IMR-90 (cell line): Measurements from ENCODE around the gene AXL. TPM values are rescaled to one million over a fixed set of nuclear protein-coding genes. Genes with fewer than 3 reads are reported as not detected.
A peak's percentile ranks its signal among the peaks of the same experiment; 100 is the strongest.

Experiments
- ATAC-seq: fragments of 200-7000 bp; cut with Tn5 transposase; 2 replicates; pipeline ENCODE4 v1.9.1; 2020; ENCODE audit warnings: low read depth, mild to moderate bottlenecking, moderate library complexity
- BruUV-seq: library from RNA; stranded (reverse); fragments of 400-500 nt; replicated peaks from 2 replicates; lab custom pipeline; 2021; lab: Mats Ljungman, UMichigan
- CTCF ChIA-PET: fragments of 300-600 bp; formaldehyde crosslinking; extraction: SDS; loops from one replicate; lab custom pipeline; 2021; ENCODE audit warnings: antibody characterized with exemption; lab: Yijun Ruan, JAX
- POLR2A ChIA-PET: fragments of 300-600 bp; sonication (Branson Sonifier 250); formaldehyde crosslinking; loops from one replicate; lab custom pipeline; 2022; ENCODE audit warnings: antibody characterized with exemption; ENCODE audit not compliant: unreplicated experiment; lab: Charles Lee
- DNase-seq: peaks from one replicate; pipeline ENCODE4 v3.0.0; 2013
- H2AFZ ChIP-seq: replicated peaks from 2 replicates; pipeline ENCODE3; 2013; ENCODE audit warnings: low read length, mild to moderate bottlenecking; ENCODE audit not compliant: poor library complexity
- H2AK5ac ChIP-seq: 2 replicates; pipeline ENCODE4 v1.6.1; 2013; ENCODE audit warnings: low read depth, low read length, inconsistent platforms
- H2AK9ac ChIP-seq: replicated peaks from 2 replicates; pipeline ENCODE3; 2013; ENCODE audit warnings: mild to moderate bottlenecking, low read depth, low read length, moderate library complexity; ENCODE audit not compliant: poor library complexity
- H2BK120ac ChIP-seq: 2 replicates; pipeline ENCODE4 v1.6.1; 2013; ENCODE audit warnings: low read depth, low read length, inconsistent platforms
- H2BK15ac ChIP-seq: 3 replicates; pipeline ENCODE4 v1.6.1; 2013; ENCODE audit warnings: low read depth, low read length, inconsistent platforms
- H2BK20ac ChIP-seq: 2 replicates; pipeline ENCODE4 v1.6.1; 2013; ENCODE audit warnings: low read depth, mild to moderate bottlenecking, inconsistent platforms, low read length, moderate library complexity
- H2BK5ac ChIP-seq: 2 replicates; pipeline ENCODE4 v1.6.1; 2013; ENCODE audit warnings: mild to moderate bottlenecking, low read depth, low read length, inconsistent platforms; ENCODE audit not compliant: poor library complexity, severe bottlenecking
- H3K14ac ChIP-seq: replicated peaks from 2 replicates; pipeline ENCODE4 v1.6.1; 2013; ENCODE audit warnings: low read depth, low read length, inconsistent platforms
- H3K18ac ChIP-seq: 2 replicates; pipeline ENCODE4 v1.6.1; 2013; ENCODE audit warnings: low read depth, low read length, control low read depth
- H3K23ac ChIP-seq: 2 replicates; pipeline ENCODE4 v1.6.1; 2013; ENCODE audit warnings: low read depth, low read length, inconsistent platforms
- H3K27ac ChIP-seq: 2 replicates; pipeline ENCODE4 v1.5.1; 2013; ENCODE audit warnings: mild to moderate bottlenecking, control low read depth, low read length; ENCODE audit not compliant: insufficient read depth
- H3K27me3 ChIP-seq: 2 replicates; pipeline ENCODE4 v1.6.1; 2013; ENCODE audit warnings: low read length; ENCODE audit not compliant: control insufficient read depth, insufficient read depth
- H3K36me3 ChIP-seq: 2 replicates; pipeline ENCODE4 v1.6.1; 2013; ENCODE audit warnings: low read length, mixed read lengths; ENCODE audit not compliant: control insufficient read depth, insufficient read depth
- H3K4ac ChIP-seq: 2 replicates; pipeline ENCODE4 v1.6.1; 2013; ENCODE audit warnings: low read depth, low read length, inconsistent platforms
- H3K4me1 ChIP-seq: 2 replicates; pipeline ENCODE4 v1.6.1; 2013; ENCODE audit warnings: low read length, mixed read lengths; ENCODE audit not compliant: control insufficient read depth, insufficient read depth
- H3K4me2 ChIP-seq: 2 replicates; pipeline ENCODE4 v1.6.1; 2013; ENCODE audit warnings: low read depth, mild to moderate bottlenecking, control low read depth, low read length, moderate library complexity
- H3K4me3 ChIP-seq: 2 replicates; pipeline ENCODE4 v1.5.1; 2013; ENCODE audit warnings: low read depth, mild to moderate bottlenecking, control low read depth, low read length, moderate library complexity; ENCODE audit not compliant: insufficient read depth
- H3K56ac ChIP-seq: 2 replicates; pipeline ENCODE4 v1.6.1; 2013; ENCODE audit warnings: low read length, inconsistent platforms; ENCODE audit not compliant: insufficient read depth; ENCODE audit errors: extremely low read depth
- H3K79me1 ChIP-seq, 2 experiments: 2 replicates each; pipeline ENCODE4 v1.6.1; 2013; ENCODE audit warnings: low read length in 2 of 2, inconsistent platforms in 1 of 2, low read depth in 1 of 2
- H3K9ac ChIP-seq: 2 replicates; pipeline ENCODE4 v1.6.1; 2013; ENCODE audit warnings: low read depth, low read length, control low read depth
- H3K9me1 ChIP-seq: 2 replicates; pipeline ENCODE4 v1.6.1; 2013; ENCODE audit warnings: low read length, inconsistent platforms; ENCODE audit not compliant: insufficient read depth
- H3K9me3 ChIP-seq: 2 replicates; pipeline ENCODE4 v1.6.1; 2013; ENCODE audit warnings: low read length; ENCODE audit not compliant: control insufficient read depth, insufficient read depth
- H4K20me1 ChIP-seq: 2 replicates; pipeline ENCODE4 v1.6.1; 2013; ENCODE audit warnings: low read length, inconsistent platforms; ENCODE audit not compliant: insufficient read depth
- H4K5ac ChIP-seq: 2 replicates; pipeline ENCODE4 v1.6.1; 2013; ENCODE audit warnings: mild to moderate bottlenecking, low read depth, low read length, control low read depth
- H4K8ac ChIP-seq, 2 experiments: 2 replicates each; pipeline ENCODE4 v1.6.1; 2013; ENCODE audit warnings: low read depth in 2 of 2, low read length in 2 of 2, control low read depth in 1 of 2, inconsistent platforms in 1 of 2
- H4K91ac ChIP-seq: 2 replicates; pipeline ENCODE4 v1.6.1; 2013; ENCODE audit warnings: low read depth, low read length, inconsistent platforms; ENCODE audit not compliant: insufficient read depth
- BHLHE40 ChIP-seq: fragments of 150-350 bp; IDR thresholded peaks from 2 replicates; pipeline ENCODE4 v1.6.1; 2016; ENCODE audit warnings: mild to moderate bottlenecking, low read depth, low read length
- CEBPB ChIP-seq: IDR thresholded peaks from 2 replicates; pipeline ENCODE4 v1.6.1; 2012; ENCODE audit warnings: low read depth, low read length, improper control_type of control experiment
- CHD1 ChIP-seq: IDR thresholded peaks from 2 replicates; pipeline ENCODE4 v1.6.1; 2012; ENCODE audit warnings: low read depth, low read length, improper control_type of control experiment
- FOS ChIP-seq: fragments of 150-350 bp; IDR thresholded peaks from 2 replicates; pipeline ENCODE4 v1.6.1; 2016; ENCODE audit warnings: low read depth, low read length
- MAFK ChIP-seq: IDR thresholded peaks from 2 replicates; pipeline ENCODE4 v1.6.1; 2012; ENCODE audit warnings: low read depth, low read length, improper control_type of control experiment
- MXI1 ChIP-seq: IDR thresholded peaks from 2 replicates; pipeline ENCODE4 v1.6.1; 2012; ENCODE audit warnings: low read depth, mild to moderate bottlenecking, low read length, moderate library complexity, borderline replicate concordance
- NFE2L2 ChIP-seq: fragments of 150-350 bp; IDR thresholded peaks from 2 replicates; pipeline ENCODE4 v1.6.1; 2016; ENCODE audit warnings: low read depth, mild to moderate bottlenecking, low read length
- POLR2A ChIP-seq: IDR thresholded peaks from 2 replicates; pipeline ENCODE4 v1.6.1; 2012; ENCODE audit warnings: mild to moderate bottlenecking, low read depth, low read length
- RAD21 ChIP-seq: IDR thresholded peaks from 2 replicates; pipeline ENCODE4 v1.6.1; 2012; ENCODE audit warnings: low read length, improper control_type of control experiment
- RCOR1 ChIP-seq: IDR thresholded peaks from 2 replicates; pipeline ENCODE4 v1.6.1; 2012; ENCODE audit warnings: mild to moderate bottlenecking, low read length, improper control_type of control experiment; ENCODE audit not compliant: insufficient replicate concordance
- RFX5 ChIP-seq: IDR thresholded peaks from 2 replicates; pipeline ENCODE4 v1.8.0; 2012; ENCODE audit warnings: low read depth, mild to moderate bottlenecking, low read length, moderate library complexity
- SMC3 ChIP-seq: fragments of 150-350 bp; IDR thresholded peaks from 2 replicates; pipeline ENCODE4 v1.6.1; 2016; ENCODE audit warnings: low read depth, mild to moderate bottlenecking, antibody characterized with exemption, low read length, moderate library complexity
- WGBS, 2 experiments: methylation state at CpG; one replicate each; pipeline versions ENCODE4 v1.1.5 to v1.1.7; 2013; ENCODE audit warnings: missing lambda C conversion rate in 2 of 2; ENCODE audit not compliant: insufficient read length in 1 of 2; ENCODE audit errors: extremely low coverage in 2 of 2; 5-methylcytosine and 5-hydroxymethylcytosine counted together
- dilution Hi-C: fragments of 300-500 bp; cut with HindIII; formaldehyde crosslinking; loops from one replicate; pipeline ENCODE4 v1.14.3; 2018; ENCODE audit warnings: low sequenced_read_pairs; ENCODE audit not compliant: unreplicated experiment
- in situ Hi-C: fragments of 300-500 bp; cut with MboI; formaldehyde crosslinking; loops from 3 replicates; pipeline ENCODE4 v1.14.3; 2019; ENCODE audit warnings: low sequenced_read_pairs, inconsistent platforms, mixed read lengths
- intact Hi-C: fragments of 100-400 bp; cut with micrococcal nuclease; formaldehyde crosslinking; loops from 2 replicates; pipeline ENCODE4 v1.10.0; 2022
- polyA plus RNA-seq, 3 experiments: library from polyadenylated mRNA; depleted of rRNA; stranded (reverse); fragments of >200 nt; gene quantifications; 2 replicates each; pipeline ENCODE4 v1.2.3, GENCODE V29; 2012; ENCODE audit warnings: low replicate concordance in 1 of 3
- total RNA-seq: library from RNA; depleted of rRNA; stranded (reverse); fragments of >200 nt; gene quantifications from 2 replicates; pipeline ENCODE4 v1.2.3, GENCODE V29; 2012
- TF ChIP-seq, protein P1 (sequence below): conservative IDR thresholded peaks from 2 replicates; pipeline ENCODE4 v1.5.1; 2012; ENCODE audit warnings: mild to moderate bottlenecking, low read depth, low read length, improper control_type of control experiment
- TF ChIP-seq, protein P2 (sequence below): fragments of 150-350 bp; IDR thresholded peaks from 2 replicates; pipeline ENCODE4 v1.6.1; 2017; ENCODE audit warnings: mild to moderate bottlenecking, antibody characterized with exemption, low read length, low read depth
- TF ChIP-seq, protein P3 (sequence below): fragments of 150-350 bp; IDR thresholded peaks from 2 replicates; pipeline ENCODE4 v1.6.1; 2016; ENCODE audit warnings: low read depth, mild to moderate bottlenecking, low read length, moderate library complexity, borderline replicate concordance

AXL gene
- total and polyA plus RNA-seq, 2 of the 4 experiments (the other 2 are of a cell fraction), result 212 to 466 TPM

DNA sequence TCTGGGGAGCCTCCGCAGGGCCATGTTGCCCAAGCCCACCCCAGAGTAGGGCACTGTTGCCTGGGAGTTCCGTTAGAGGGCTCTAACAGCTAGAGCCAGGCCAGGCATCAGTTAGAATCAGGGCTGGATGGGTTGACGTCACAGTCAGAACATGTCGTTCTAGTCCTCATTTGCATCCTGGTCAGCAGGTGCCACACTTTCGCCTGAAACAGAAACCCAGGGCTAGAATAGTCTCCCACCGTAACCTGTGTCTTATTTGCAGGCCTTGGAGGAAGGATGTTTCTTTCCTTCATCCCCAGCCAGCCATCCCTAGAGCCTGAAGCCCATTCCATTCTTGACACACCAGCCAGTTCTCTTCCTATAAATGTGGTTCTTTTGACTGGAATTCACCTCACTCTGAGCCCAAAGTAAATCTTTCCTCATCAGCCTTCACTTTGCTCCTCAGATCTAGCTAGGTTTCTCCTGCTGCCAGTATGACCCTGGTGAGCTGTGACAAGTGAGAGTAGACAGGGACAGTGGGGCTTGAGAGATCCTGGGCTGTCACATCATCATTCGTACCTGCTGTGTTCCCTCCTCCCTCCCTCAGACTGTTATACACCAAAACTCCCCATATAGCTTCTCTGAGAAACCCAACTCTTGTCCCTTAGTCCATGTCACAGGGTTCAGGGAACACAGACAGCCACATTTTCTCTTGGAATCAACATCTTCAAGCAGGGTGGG is 78.8 kb downstream of the AXL start:
- Histone ChIP-seq H4K20me1 (peaks cover 59% of the 10 kb centered on the region), H3K36me3 (peaks cover 80% of the 10 kb centered on the region), H3K4me2 (no peak overlapping the region; the same call in 1 of the 2 replicates), H4K91ac (no peak overlapping the region), H3K14ac (peak overlapping the region; percentile 10; the same call in 1 of the 2 replicates), H3K9me1 (peaks cover 25% of the 10 kb centered on the region), H2BK120ac (no peak overlapping the region), H2BK20ac (no peak overlapping the region), H3K27me3 (no peaks in the 10 kb centered on the region), H4K8ac (no peak overlapping the region), H2BK5ac (no peak overlapping the region), H3K79me1 (peaks cover 57 to 77% of the 10 kb centered on the region in 2 experiments), H2AFZ (no peak overlapping the region), H3K56ac (no peak overlapping the region), H3K9me3 (no peaks in the 10 kb centered on the region), H3K23ac (peak overlapping the region; percentile 40; the same call in 1 of the 2 replicates), H3K4me1 (peaks cover 24% of the 10 kb centered on the region), H3K4me3 (no peak overlapping the region), H2BK15ac (no peak overlapping the region), H2AK5ac (no peak overlapping the region), H3K18ac (no peak overlapping the region), H3K9ac (no peak overlapping the region), H2AK9ac (no peak overlapping the region), H3K27ac (no peak overlapping the region), H4K5ac (no peak overlapping the region), H3K4ac (no peak overlapping the region)
- no CpG with 5 or more reads among the region's 7 CpGs for WGBS, 2 experiments
- in situ Hi-C loops, result no loop called here
- ChIA-PET CTCF (interaction anchor here (1.0 to 1.5 kb wide), 2 partner anchors 10 to 11 kb away, joined by 3 to 4 read pairs; no protein-coding TSS in a partner anchor), POLR2A (no interaction called here)
- BruUV-seq, result no TSS peak
- intact Hi-C loops, result no loop called here
- no peak for DNase-seq
- no peak for ATAC-seq
- dilution Hi-C loops, result no loop called here
- TF ChIP-seq SMC3, result no peak
- TF ChIP-seq, protein P1, sequence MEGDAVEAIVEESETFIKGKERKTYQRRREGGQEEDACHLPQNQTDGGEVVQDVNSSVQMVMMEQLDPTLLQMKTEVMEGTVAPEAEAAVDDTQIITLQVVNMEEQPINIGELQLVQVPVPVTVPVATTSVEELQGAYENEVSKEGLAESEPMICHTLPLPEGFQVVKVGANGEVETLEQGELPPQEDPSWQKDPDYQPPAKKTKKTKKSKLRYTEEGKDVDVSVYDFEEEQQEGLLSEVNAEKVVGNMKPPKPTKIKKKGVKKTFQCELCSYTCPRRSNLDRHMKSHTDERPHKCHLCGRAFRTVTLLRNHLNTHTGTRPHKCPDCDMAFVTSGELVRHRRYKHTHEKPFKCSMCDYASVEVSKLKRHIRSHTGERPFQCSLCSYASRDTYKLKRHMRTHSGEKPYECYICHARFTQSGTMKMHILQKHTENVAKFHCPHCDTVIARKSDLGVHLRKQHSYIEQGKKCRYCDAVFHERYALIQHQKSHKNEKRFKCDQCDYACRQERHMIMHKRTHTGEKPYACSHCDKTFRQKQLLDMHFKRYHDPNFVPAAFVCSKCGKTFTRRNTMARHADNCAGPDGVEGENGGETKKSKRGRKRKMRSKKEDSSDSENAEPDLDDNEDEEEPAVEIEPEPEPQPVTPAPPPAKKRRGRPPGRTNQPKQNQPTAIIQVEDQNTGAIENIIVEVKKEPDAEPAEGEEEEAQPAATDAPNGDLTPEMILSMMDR, result no peak
- no peak for TF ChIP-seq BHLHE40
- no peak for TF ChIP-seq NFE2L2
- no peak for TF ChIP-seq RFX5
- no peak for TF ChIP-seq MAFK
- TF ChIP-seq RAD21, result no peak
- TF ChIP-seq RCOR1, result no peak
- no peak for TF ChIP-seq FOS
- TF ChIP-seq MXI1, result no peak
- TF ChIP-seq, protein P2, sequence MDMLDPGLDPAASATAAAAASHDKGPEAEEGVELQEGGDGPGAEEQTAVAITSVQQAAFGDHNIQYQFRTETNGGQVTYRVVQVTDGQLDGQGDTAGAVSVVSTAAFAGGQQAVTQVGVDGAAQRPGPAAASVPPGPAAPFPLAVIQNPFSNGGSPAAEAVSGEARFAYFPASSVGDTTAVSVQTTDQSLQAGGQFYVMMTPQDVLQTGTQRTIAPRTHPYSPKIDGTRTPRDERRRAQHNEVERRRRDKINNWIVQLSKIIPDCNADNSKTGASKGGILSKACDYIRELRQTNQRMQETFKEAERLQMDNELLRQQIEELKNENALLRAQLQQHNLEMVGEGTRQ, result no peak
- TF ChIP-seq CHD1, result no peak
- TF ChIP-seq CEBPB, result no peak
- TF ChIP-seq, protein P3, sequence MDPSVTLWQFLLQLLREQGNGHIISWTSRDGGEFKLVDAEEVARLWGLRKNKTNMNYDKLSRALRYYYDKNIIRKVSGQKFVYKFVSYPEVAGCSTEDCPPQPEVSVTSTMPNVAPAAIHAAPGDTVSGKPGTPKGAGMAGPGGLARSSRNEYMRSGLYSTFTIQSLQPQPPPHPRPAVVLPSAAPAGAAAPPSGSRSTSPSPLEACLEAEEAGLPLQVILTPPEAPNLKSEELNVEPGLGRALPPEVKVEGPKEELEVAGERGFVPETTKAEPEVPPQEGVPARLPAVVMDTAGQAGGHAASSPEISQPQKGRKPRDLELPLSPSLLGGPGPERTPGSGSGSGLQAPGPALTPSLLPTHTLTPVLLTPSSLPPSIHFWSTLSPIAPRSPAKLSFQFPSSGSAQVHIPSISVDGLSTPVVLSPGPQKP, result no peak
- TF ChIP-seq POLR2A, result no peak
